RWPE2 (cell line): ENCODE results near the gene LRMDA.

Source experiments
- ATAC-seq: fragments of 200-7000 bp; cut with Tn5 transposase; 3 replicates; pipeline ENCODE4 v1.9.1; 2021; ENCODE audit warnings: low read depth
- DNase-seq: peaks from one replicate; pipeline ENCODE4 v3.0.0-alpha.2; 2020; ENCODE audit warnings: low spot score
- H3K27ac ChIP-seq: fragments of 450-650 bp; 2 replicates; pipeline ENCODE4 v1.5.1; 2017; ENCODE audit warnings: mild to moderate bottlenecking; ENCODE audit not compliant: poor library complexity, severe bottlenecking
- H3K27me3 ChIP-seq: fragments of 250-450 bp; sonication (Bioruptor Pico); 2 replicates; pipeline ENCODE4 v1.5.1; 2021; ENCODE audit warnings: mild to moderate bottlenecking, moderate library complexity; ENCODE audit not compliant: insufficient read depth, poor library complexity, severe bottlenecking
- H3K36me3 ChIP-seq: fragments of 250-450 bp; sonication (Bioruptor Pico); 2 replicates; pipeline ENCODE4 v1.5.1; 2020; ENCODE audit warnings: low read depth, mild to moderate bottlenecking, moderate library complexity
- H3K4me1 ChIP-seq: fragments of 250-450 bp; sonication (Bioruptor Pico); 2 replicates; pipeline ENCODE4 v1.5.1; 2021; ENCODE audit warnings: mild to moderate bottlenecking, moderate library complexity; ENCODE audit not compliant: insufficient read depth, poor library complexity, severe bottlenecking
- H3K4me3 ChIP-seq: fragments of 250-450 bp; sonication (Bioruptor Pico); 2 replicates; pipeline ENCODE4 v1.5.1; 2021; ENCODE audit warnings: mild to moderate bottlenecking, moderate library complexity; ENCODE audit not compliant: severe bottlenecking
- H3K9me3 ChIP-seq: fragments of 250-450 bp; sonication (Bioruptor Pico); 2 replicates; pipeline ENCODE4 v1.5.1; 2021; ENCODE audit warnings: mild to moderate bottlenecking, moderate library complexity; ENCODE audit not compliant: severe bottlenecking
- TF ChIP-seq, protein P1 (sequence below): fragments of 450-650 bp; IDR thresholded peaks from one replicate; pipeline ENCODE4 v1.5.1; 2017; ENCODE audit warnings: mild to moderate bottlenecking, moderate library complexity; ENCODE audit not compliant: poor library complexity, severe bottlenecking

The LRMDA gene

GRCh38 chr10:76009531-76009930 lies 578.1 kb downstream of the LRMDA start:
- no peak overlapping the region for H3K27ac ChIP-seq
- TF ChIP-seq, protein P1, sequence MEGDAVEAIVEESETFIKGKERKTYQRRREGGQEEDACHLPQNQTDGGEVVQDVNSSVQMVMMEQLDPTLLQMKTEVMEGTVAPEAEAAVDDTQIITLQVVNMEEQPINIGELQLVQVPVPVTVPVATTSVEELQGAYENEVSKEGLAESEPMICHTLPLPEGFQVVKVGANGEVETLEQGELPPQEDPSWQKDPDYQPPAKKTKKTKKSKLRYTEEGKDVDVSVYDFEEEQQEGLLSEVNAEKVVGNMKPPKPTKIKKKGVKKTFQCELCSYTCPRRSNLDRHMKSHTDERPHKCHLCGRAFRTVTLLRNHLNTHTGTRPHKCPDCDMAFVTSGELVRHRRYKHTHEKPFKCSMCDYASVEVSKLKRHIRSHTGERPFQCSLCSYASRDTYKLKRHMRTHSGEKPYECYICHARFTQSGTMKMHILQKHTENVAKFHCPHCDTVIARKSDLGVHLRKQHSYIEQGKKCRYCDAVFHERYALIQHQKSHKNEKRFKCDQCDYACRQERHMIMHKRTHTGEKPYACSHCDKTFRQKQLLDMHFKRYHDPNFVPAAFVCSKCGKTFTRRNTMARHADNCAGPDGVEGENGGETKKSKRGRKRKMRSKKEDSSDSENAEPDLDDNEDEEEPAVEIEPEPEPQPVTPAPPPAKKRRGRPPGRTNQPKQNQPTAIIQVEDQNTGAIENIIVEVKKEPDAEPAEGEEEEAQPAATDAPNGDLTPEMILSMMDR, result no peak
- H3K4me1 ChIP-seq, result no peaks in the 10 kb centered on the region
- H3K27me3 ChIP-seq, result no peaks in the 10 kb centered on the region
- DNase-seq (no peak), ATAC-seq (no peak)
- H3K9me3 ChIP-seq, result no peaks in the 10 kb centered on the region
- no peak overlapping the region for H3K4me3 ChIP-seq
- H3K36me3 ChIP-seq, result no peaks in the 10 kb centered on the region

DNA sequence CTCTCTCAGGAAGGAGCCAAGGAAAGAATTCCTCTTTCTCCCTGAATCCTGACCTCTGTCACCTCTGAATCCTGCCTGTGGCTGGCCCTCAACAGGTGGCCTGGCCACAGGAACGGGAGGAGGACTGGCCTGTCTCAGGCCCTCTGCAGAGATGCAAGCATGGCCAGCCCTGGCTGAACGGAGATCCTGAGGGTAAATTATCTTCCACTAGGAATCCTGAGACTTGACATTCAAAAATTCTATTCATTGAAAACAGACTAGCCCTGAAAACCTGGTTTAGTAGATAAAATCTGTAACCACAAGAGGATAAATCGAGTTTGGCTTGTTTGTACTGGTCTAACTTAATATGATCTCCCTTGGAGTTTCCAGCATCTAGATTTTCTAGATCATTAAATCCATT lies 579.3 kb downstream of the LRMDA start:
- H3K4me1 ChIP-seq, result no peaks in the 10 kb centered on the region
- H3K4me3 ChIP-seq, result no peak overlapping the region
- no peak for ATAC-seq
- H3K27ac ChIP-seq, result no peak overlapping the region
- TF ChIP-seq, protein P1, result no peak
- H3K36me3 ChIP-seq, result no peaks in the 10 kb centered on the region
- H3K27me3 ChIP-seq, result no peaks in the 10 kb centered on the region
- DNase-seq, result no peak
- no peaks in the 10 kb centered on the region for H3K9me3 ChIP-seq

DNA sequence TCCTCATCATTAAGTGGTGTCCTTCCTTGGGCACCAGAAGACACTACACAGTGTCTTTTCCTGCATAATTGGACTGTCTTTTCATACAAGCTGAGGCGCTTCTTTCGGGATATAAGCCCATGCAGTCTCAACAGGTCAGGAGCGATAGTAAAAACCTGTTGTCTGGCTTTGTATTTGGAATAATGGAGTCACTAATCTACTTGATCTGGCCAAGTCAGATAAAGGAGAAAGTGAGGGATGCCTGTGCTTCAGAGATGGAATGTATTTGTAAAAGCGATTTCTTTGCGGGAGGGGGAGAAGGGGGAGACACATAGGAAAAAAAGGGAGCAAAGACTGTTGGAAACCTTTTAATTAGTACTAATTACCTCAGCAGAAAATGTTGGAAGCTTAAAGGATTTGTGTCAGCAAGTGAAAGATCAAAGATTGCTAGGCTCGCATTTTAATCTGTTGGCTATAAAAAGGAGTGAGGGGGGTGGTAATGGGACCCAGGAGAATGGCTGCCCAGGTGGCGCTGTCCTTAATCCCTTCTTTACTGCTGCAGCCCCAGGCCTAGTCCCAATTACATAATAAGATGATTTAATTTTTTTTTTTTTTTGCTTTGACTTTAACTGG lies 581.4 kb downstream of the LRMDA start:
- Histone ChIP-seq H3K4me3 (no peak overlapping the region), H3K27me3 (no peaks in the 10 kb centered on the region), H3K36me3 (no peaks in the 10 kb centered on the region), H3K4me1 (no peaks in the 10 kb centered on the region), H3K27ac (no peak overlapping the region), H3K9me3 (no peaks in the 10 kb centered on the region)
- DNase-seq (no peak), ATAC-seq (no peak)
- TF ChIP-seq, protein P1, result no peak

- DNase-seq (no peak), ATAC-seq (no peak)
- Histone ChIP-seq H3K27me3 (no peaks in the 10 kb centered on the region), H3K4me3 (no peak overlapping the region), H3K27ac (no peak overlapping the region), H3K9me3 (no peaks in the 10 kb centered on the region), H3K4me1 (no peaks in the 10 kb centered on the region), H3K36me3 (no peaks in the 10 kb centered on the region)
- TF ChIP-seq, protein P1, result no peak
Measured at GRCh38 chr10:76015245-76015644, 583.8 kb downstream of the LRMDA start.

- TF ChIP-seq, protein P1, result no peak
Measured at GRCh38 chr10:76017026-76017732, 585.8 kb downstream of the LRMDA start.

More at GRCh38 chr10:76017026-76017732, 585.8 kb downstream of the LRMDA start:
- Histone ChIP-seq H3K9me3 (no peaks in the 10 kb centered on the region), H3K4me1 (no peaks in the 10 kb centered on the region), H3K27me3 (no peaks in the 10 kb centered on the region), H3K27ac (no peak overlapping the region), H3K36me3 (no peaks in the 10 kb centered on the region), H3K4me3 (no peak overlapping the region)
- DNase-seq (no peak), ATAC-seq (no peak)
